WTC11 (cell line): Measurements from ENCODE around the gene SDF4. TPM values are rescaled to one million over a fixed set of nuclear protein-coding genes. Genes with fewer than 3 reads are reported as not detected.

ENCODE experiments used
- ATAC-seq: fragments of 200-7000 bp; cut with Tn5 transposase; 2 replicates; pipeline ENCODE4 v1.10.0; 2021; ENCODE audit warnings: mild to moderate bottlenecking, moderate library complexity
- CTCF ChIA-PET: fragments of 300-600 bp; sonication (Branson Sonifier 250); formaldehyde crosslinking; loops from one replicate; lab custom pipeline; 2021; ENCODE audit warnings: antibody characterized with exemption; lab: Charles Lee
- POLR2A ChIA-PET: fragments of 350-600 bp; sonication (Branson Sonifier 250); formaldehyde crosslinking; loops from one replicate; lab custom pipeline; 2021; ENCODE audit warnings: antibody characterized with exemption; lab: Charles Lee
- DNase-seq: peaks from one replicate; pipeline ENCODE4 v3.0.0; 2021; ENCODE audit warnings: low spot score
- H3K27ac Mint-ChIP-seq: 2 replicates; pipeline ENCODE4 v1.8.0; 2021; ENCODE audit warnings: mixed read lengths
- H3K27me3 Mint-ChIP-seq: 2 replicates; pipeline ENCODE4 v1.8.0; 2021; ENCODE audit warnings: low read depth, mild to moderate bottlenecking, moderate library complexity, mixed read lengths
- H3K36me3 Mint-ChIP-seq: 2 replicates; pipeline ENCODE4 v1.8.0; 2021; ENCODE audit warnings: mixed read lengths
- H3K4me1 Mint-ChIP-seq: 2 replicates; pipeline ENCODE4 v1.8.0; 2022; ENCODE audit warnings: mixed read lengths
- H3K4me3 Mint-ChIP-seq: 2 replicates; pipeline ENCODE4 v1.8.0; 2021; ENCODE audit warnings: mild to moderate bottlenecking, moderate library complexity, mixed read lengths
- H3K9me3 Mint-ChIP-seq: 2 replicates; pipeline ENCODE4 v1.8.0; 2021; ENCODE audit warnings: mixed read lengths
- ATF6 ChIP-seq: sonication (generic); formaldehyde crosslinking; IDR thresholded peaks from 2 replicates; pipeline ENCODE4 v1.8.1; 2023; ENCODE audit warnings: mild to moderate bottlenecking, missing genetic modification reagents
- CREB1 ChIP-seq: sonication (generic); formaldehyde crosslinking; IDR thresholded peaks from 2 replicates; pipeline ENCODE4 v1.8.0; 2023; ENCODE audit warnings: mild to moderate bottlenecking, missing genetic modification reagents
- E2F1 ChIP-seq: sonication (generic); formaldehyde crosslinking; IDR thresholded peaks from 2 replicates; pipeline ENCODE4 v1.8.0; 2022; ENCODE audit warnings: mild to moderate bottlenecking, missing genetic modification reagents
- ELF4 ChIP-seq: sonication (generic); formaldehyde crosslinking; IDR thresholded peaks from 2 replicates; pipeline ENCODE4 v1.8.1; 2022; ENCODE audit warnings: low read depth, mild to moderate bottlenecking, moderate library complexity, missing genetic modification reagents
- EMX1 ChIP-seq: fragments of 250-450 bp; sonication (Bioruptor Pico); IDR thresholded peaks from 2 replicates; pipeline ENCODE4 v1.8.0; 2021; ENCODE audit warnings: mild to moderate bottlenecking
- ESRRA ChIP-seq: sonication (generic); formaldehyde crosslinking; IDR thresholded peaks from 2 replicates; pipeline ENCODE4 v1.8.1; 2022; ENCODE audit warnings: mild to moderate bottlenecking, missing genetic modification reagents, borderline replicate concordance
- GABPB1 ChIP-seq: sonication (generic); formaldehyde crosslinking; IDR thresholded peaks from 2 replicates; pipeline ENCODE4 v1.8.1; 2023; ENCODE audit warnings: mild to moderate bottlenecking, missing genetic modification reagents
- GTF2I ChIP-seq: fragments of 250-450 bp; sonication (Bioruptor Pico); conservative IDR thresholded peaks from 2 replicates; pipeline ENCODE4 v1.4.0; 2021; ENCODE audit warnings: mild to moderate bottlenecking
- JUN ChIP-seq: sonication (generic); formaldehyde crosslinking; IDR thresholded peaks from 2 replicates; pipeline ENCODE4 v1.8.0; 2023; ENCODE audit warnings: mild to moderate bottlenecking, missing genetic modification reagents
- MAX ChIP-seq: sonication (generic); formaldehyde crosslinking; IDR thresholded peaks from 2 replicates; pipeline ENCODE4 v1.8.0; 2022; ENCODE audit warnings: mild to moderate bottlenecking, missing genetic modification reagents
- NFE2L1 ChIP-seq: sonication (generic); formaldehyde crosslinking; IDR thresholded peaks from 2 replicates; pipeline ENCODE4 v1.8.1; 2023; ENCODE audit warnings: missing genetic modification reagents
- RELA ChIP-seq: sonication (generic); formaldehyde crosslinking; IDR thresholded peaks from 2 replicates; pipeline ENCODE4 v1.8.1; 2022; ENCODE audit warnings: missing genetic modification reagents, mild to moderate bottlenecking, borderline replicate concordance
- SMAD4 ChIP-seq: sonication (generic); formaldehyde crosslinking; IDR thresholded peaks from 2 replicates; pipeline ENCODE4 v1.8.0; 2022; ENCODE audit warnings: mild to moderate bottlenecking, missing genetic modification reagents
- TCF7 ChIP-seq: sonication (generic); formaldehyde crosslinking; IDR thresholded peaks from 2 replicates; pipeline ENCODE4 v1.8.0; 2022; ENCODE audit warnings: mild to moderate bottlenecking, low read depth, missing genetic modification reagents, moderate library complexity
- TEAD1 ChIP-seq: sonication (generic); formaldehyde crosslinking; IDR thresholded peaks from 2 replicates; pipeline ENCODE4 v1.8.0; 2022; ENCODE audit warnings: mild to moderate bottlenecking, missing genetic modification reagents
- ZBTB21 ChIP-seq: sonication (generic); formaldehyde crosslinking; IDR thresholded peaks from 2 replicates; pipeline ENCODE4 v1.8.1; 2023; ENCODE audit warnings: mild to moderate bottlenecking, missing genetic modification reagents, borderline replicate concordance
- ZNF121 ChIP-seq: sonication (generic); formaldehyde crosslinking; IDR thresholded peaks from 2 replicates; pipeline ENCODE4 v1.8.0; 2023; ENCODE audit warnings: missing genetic modification reagents
- ZNF396 ChIP-seq: fragments of 250-450 bp; sonication (Bioruptor Pico); IDR thresholded peaks from 2 replicates; pipeline ENCODE4 v1.8.0; 2021; ENCODE audit warnings: mild to moderate bottlenecking, moderate library complexity, borderline replicate concordance
- ZNF416 ChIP-seq: fragments of 250-450 bp; sonication (Bioruptor Pico); IDR thresholded peaks from 2 replicates; pipeline ENCODE4 v1.9.0; 2021; ENCODE audit warnings: mild to moderate bottlenecking, inconsistent platforms
- ZNF423 ChIP-seq: fragments of 250-450 bp; sonication (Bioruptor Pico); IDR thresholded peaks from 2 replicates; pipeline ENCODE4 v2.1.2; 2022; ENCODE audit warnings: mild to moderate bottlenecking, moderate library complexity
- total RNA-seq: library from RNA; stranded (reverse); gene quantifications from 3 replicates; pipeline ENCODE4 v1.2.3, GENCODE V29; 2021
- TF ChIP-seq, protein P1 (sequence below): sonication (generic); formaldehyde crosslinking; IDR thresholded peaks from 2 replicates; pipeline ENCODE4 v1.8.1; 2023; ENCODE audit warnings: mild to moderate bottlenecking, missing genetic modification reagents, borderline replicate concordance

Gene SDF4
- total RNA-seq, 1 experiment from 2014 or later: 101 TPM

DNA sequence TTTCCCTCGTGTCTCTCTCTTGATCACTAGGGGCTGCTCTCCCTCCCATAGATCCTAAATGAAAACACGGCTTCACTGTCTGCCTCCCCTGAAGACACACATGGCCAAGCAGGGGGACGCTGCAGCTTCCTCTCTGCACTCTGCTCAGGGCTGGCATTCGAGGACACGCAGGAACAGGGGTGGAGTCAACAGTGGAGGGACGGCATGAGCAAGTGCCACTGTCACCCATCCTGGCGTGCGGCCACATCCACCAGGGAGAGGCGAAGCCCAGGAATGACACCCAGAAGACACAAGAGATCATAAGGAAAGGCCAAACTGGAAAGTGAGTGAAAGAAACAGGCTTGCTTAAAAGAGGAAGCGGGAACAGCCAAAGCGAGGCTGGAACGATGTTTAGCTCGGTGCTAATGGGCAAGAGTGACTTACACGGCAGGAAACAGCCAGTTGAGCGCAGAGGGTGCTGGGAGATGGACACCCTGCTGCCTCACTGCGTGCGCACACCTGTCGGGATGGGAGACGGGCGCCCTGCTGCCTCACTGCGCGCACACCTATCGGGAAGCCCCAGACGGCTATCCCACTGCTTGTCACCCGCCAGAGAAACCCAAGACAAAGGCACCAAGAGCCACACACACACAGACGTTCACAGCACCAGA, 28.3 kb upstream of the SDF4 start:
- ChIA-PET POLR2A (no interaction called here), CTCF (interaction anchor here (2.1 kb wide), 1 partner anchor 32 kb away, joined by 8 read pairs; no protein-coding TSS in a partner anchor)
- H3K9me3 Mint-ChIP-seq: no peaks in the 10 kb centered on the region
- DNase-seq (no peak), ATAC-seq (no peak)
- H3K4me1 Mint-ChIP-seq: peaks cover 15% of the 10 kb centered on the region
- TF ChIP-seq TEAD1 (CRISPR knock-in tag) (no peak), JUN (CRISPR knock-in tag) (no peak)
- peak overlapping the region; percentile 81 for H3K27ac Mint-ChIP-seq
- peaks cover 55% of the 10 kb centered on the region for H3K36me3 Mint-ChIP-seq
- no peaks in the 10 kb centered on the region for H3K27me3 Mint-ChIP-seq
- H3K4me3 Mint-ChIP-seq: no peak overlapping the region

GRCh38 chr1:1259540-1259939, 27.7 kb upstream of the SDF4 start:
- H3K4me3 Mint-ChIP-seq: no peak overlapping the region
- ChIA-PET POLR2A (no interaction called here), CTCF (no interaction called here)
- peaks cover 15% of the 10 kb centered on the region for H3K4me1 Mint-ChIP-seq
- peak overlapping the region; percentile 81 for H3K27ac Mint-ChIP-seq
- H3K27me3 Mint-ChIP-seq: no peaks in the 10 kb centered on the region
- peaks cover 60% of the 10 kb centered on the region for H3K36me3 Mint-ChIP-seq
- TF ChIP-seq SMAD4 (no peak), ATF6 (CRISPR knock-in tag) (no peak), CREB1 (CRISPR knock-in tag) (no peak), GABPB1 (CRISPR knock-in tag) (no peak), RELA (CRISPR knock-in tag) (no peak), MAX (CRISPR knock-in tag) (no peak), GTF2I (CRISPR knock-in tag) (no peak), ZNF396 (CRISPR knock-in tag) (no peak), ZNF416 (CRISPR knock-in tag) (no peak), NFE2L1 (no peak), TCF7 (CRISPR knock-in tag) (no peak), ESRRA (CRISPR knock-in tag) (no peak), EMX1 (no peak), E2F1 (CRISPR knock-in tag) (no peak), ELF4 (CRISPR knock-in tag) (no peak), ZBTB21 (CRISPR knock-in tag) (no peak), ZNF423 (no peak)
- no peaks in the 10 kb centered on the region for H3K9me3 Mint-ChIP-seq
- ATAC-seq (no peak), DNase-seq (no peak)

- H3K9me3 Mint-ChIP-seq: no peaks in the 10 kb centered on the region
- H3K27ac Mint-ChIP-seq: peak overlapping the region; percentile 70; the same call in 1 of the 2 replicates
- no peak overlapping the region for H3K4me3 Mint-ChIP-seq
- no peak for ATAC-seq
- no peaks in the 10 kb centered on the region for H3K27me3 Mint-ChIP-seq
- ChIA-PET CTCF (no interaction called here), POLR2A (no interaction called here)
- 0 out of 2 replicates have a peak, but pooled peaks have one; percentile 0 for TF ChIP-seq ZNF121 (CRISPR knock-in tag)
- TF ChIP-seq, protein P1, sequence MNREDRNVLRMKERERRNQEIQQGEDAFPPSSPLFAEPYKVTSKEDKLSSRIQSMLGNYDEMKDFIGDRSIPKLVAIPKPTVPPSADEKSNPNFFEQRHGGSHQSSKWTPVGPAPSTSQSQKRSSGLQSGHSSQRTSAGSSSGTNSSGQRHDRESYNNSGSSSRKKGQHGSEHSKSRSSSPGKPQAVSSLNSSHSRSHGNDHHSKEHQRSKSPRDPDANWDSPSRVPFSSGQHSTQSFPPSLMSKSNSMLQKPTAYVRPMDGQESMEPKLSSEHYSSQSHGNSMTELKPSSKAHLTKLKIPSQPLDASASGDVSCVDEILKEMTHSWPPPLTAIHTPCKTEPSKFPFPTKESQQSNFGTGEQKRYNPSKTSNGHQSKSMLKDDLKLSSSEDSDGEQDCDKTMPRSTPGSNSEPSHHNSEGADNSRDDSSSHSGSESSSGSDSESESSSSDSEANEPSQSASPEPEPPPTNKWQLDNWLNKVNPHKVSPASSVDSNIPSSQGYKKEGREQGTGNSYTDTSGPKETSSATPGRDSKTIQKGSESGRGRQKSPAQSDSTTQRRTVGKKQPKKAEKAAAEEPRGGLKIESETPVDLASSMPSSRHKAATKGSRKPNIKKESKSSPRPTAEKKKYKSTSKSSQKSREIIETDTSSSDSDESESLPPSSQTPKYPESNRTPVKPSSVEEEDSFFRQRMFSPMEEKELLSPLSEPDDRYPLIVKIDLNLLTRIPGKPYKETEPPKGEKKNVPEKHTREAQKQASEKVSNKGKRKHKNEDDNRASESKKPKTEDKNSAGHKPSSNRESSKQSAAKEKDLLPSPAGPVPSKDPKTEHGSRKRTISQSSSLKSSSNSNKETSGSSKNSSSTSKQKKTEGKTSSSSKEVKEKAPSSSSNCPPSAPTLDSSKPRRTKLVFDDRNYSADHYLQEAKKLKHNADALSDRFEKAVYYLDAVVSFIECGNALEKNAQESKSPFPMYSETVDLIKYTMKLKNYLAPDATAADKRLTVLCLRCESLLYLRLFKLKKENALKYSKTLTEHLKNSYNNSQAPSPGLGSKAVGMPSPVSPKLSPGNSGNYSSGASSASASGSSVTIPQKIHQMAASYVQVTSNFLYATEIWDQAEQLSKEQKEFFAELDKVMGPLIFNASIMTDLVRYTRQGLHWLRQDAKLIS (CRISPR knock-in tag): no peak
- H3K36me3 Mint-ChIP-seq: peaks cover 58% of the 10 kb centered on the region
- peaks cover 15% of the 10 kb centered on the region for H3K4me1 Mint-ChIP-seq
- no peak for DNase-seq
Measured at GRCh38 chr1:1259119-1259488, 27.3 kb upstream of the SDF4 start.
